C1 segment of cervical spinal cord (tissue), 14 donors: ENCODE results near the gene VPS13D.

Experiments used
- DNase-seq, 14 donors: peaks; one replicate each; lab custom pipeline; 2025; lab: John Stamatoyannopoulos, UW

Gene VPS13D

GRCh38 chr1:12229835-12230548 lies at the start of gene VPS13D:
Gene VPS13D (plus strand): TSS chr1:12230030. CDS start chr1:12234267, 4,237 bp downstream.
- peak in 13 of 14 donors; percentile 9 to 81 (median 46) for DNase-seq

- peak in 8 of 14 donors; percentile 11 to 73 (median 52) for DNase-seq
Observed at GRCh38 chr1:12180315-12180714, 49.5 kb upstream of the VPS13D start.

- DNase-seq = no peak
Observed at GRCh38 chr1:12180903-12181302, 48.9 kb upstream of the VPS13D start.

GRCh38 chr1:12181568-12181967 lies 48.3 kb upstream of the VPS13D start:
- no peak for DNase-seq

- no peak for DNase-seq
Observed at GRCh38 chr1:12182410-12182984, 47.3 kb upstream of the VPS13D start.

- DNase-seq = no peak
Observed at GRCh38 chr1:12183095-12183794, 46.6 kb upstream of the VPS13D start.

GRCh38 chr1:12184008-12184681 lies 45.7 kb upstream of the VPS13D start:
- peak in 10 of 14 donors; percentile 28 to 75 (median 64) for DNase-seq

GRCh38 chr1:12185036-12185917 lies 44.6 kb upstream of the VPS13D start:
- no peak for DNase-seq

- peak in 1 of 14 donors; percentile 5 for DNase-seq
Observed at GRCh38 chr1:12185918-12186678, 43.7 kb upstream of the VPS13D start.

GRCh38 chr1:12186679-12186985 lies 43.2 kb upstream of the VPS13D start:
- no peak for DNase-seq

GRCh38 chr1:12188115-12188514 lies 41.7 kb upstream of the VPS13D start:
- DNase-seq = no peak

GRCh38 chr1:12188657-12189327 lies 41.0 kb upstream of the VPS13D start:
- DNase-seq = no peak

GRCh38 chr1:12189328-12189682 lies 40.5 kb upstream of the VPS13D start:
- DNase-seq = no peak

- DNase-seq = no peak
Observed at GRCh38 chr1:12191242-12192032, 38.4 kb upstream of the VPS13D start.

- no peak for DNase-seq
Observed at GRCh38 chr1:12194666-12195216, 35.1 kb upstream of the VPS13D start.

- DNase-seq = no peak
Observed at GRCh38 chr1:12195416-12195815, 34.4 kb upstream of the VPS13D start.

GRCh38 chr1:12196641-12197482 lies 33.0 kb upstream of the VPS13D start:
- no peak for DNase-seq

- DNase-seq = no peak
Observed at GRCh38 chr1:12197483-12197880, 32.3 kb upstream of the VPS13D start.
